OCI-LY7 (cell line): ENCODE data around the gene USP21. TPM values are rescaled to one million over a fixed set of nuclear protein-coding genes. Genes with fewer than 3 reads are reported as not detected.

ENCODE experiments used
- BruUV-seq: library from RNA; stranded (reverse); fragments of 400-500 nt; replicated peaks from 2 replicates; lab custom pipeline; 2021; lab: Mats Ljungman, UMichigan
- CTCF ChIA-PET: fragments of 300-600 bp; sonication (Branson Sonifier 250); formaldehyde crosslinking; loops from one replicate; lab custom pipeline; 2022; ENCODE audit warnings: antibody characterized with exemption; ENCODE audit not compliant: unreplicated experiment; lab: Charles Lee
- POLR2A ChIA-PET: fragments of 300-600 bp; sonication (Branson Sonifier 250); formaldehyde crosslinking; loops from one replicate; lab custom pipeline; 2022; ENCODE audit warnings: antibody characterized with exemption; lab: Charles Lee
- DNase-seq: peaks from one replicate; pipeline ENCODE4 v3.0.0-alpha.2; 2015; ENCODE audit warnings: low spot score
- H2AFZ ChIP-seq: fragments of 200-600 bp; sonication (generic), shearing (Covaris generic); 2 replicates; pipeline ENCODE4 v1.6.1; 2014; ENCODE audit warnings: mild to moderate bottlenecking, antibody characterized with exemption, low read length, moderate library complexity
- H3K27ac ChIP-seq: fragments of 200-600 bp; sonication (generic); 2 replicates; pipeline ENCODE4 v1.5.1; 2014; ENCODE audit warnings: mixed run types, low read depth, mild to moderate bottlenecking, moderate library complexity, low read length, inconsistent platforms; ENCODE audit not compliant: poor library complexity, severe bottlenecking
- H3K36me3 ChIP-seq: fragments of 200-600 bp; sonication (generic); 2 replicates; pipeline ENCODE4 v1.6.1; 2014; ENCODE audit warnings: mild to moderate bottlenecking, antibody characterized with exemption, low read length, moderate library complexity, mixed read lengths; ENCODE audit not compliant: insufficient read depth
- H3K4me1 ChIP-seq: fragments of 200-600 bp; sonication (generic); 2 replicates; pipeline ENCODE4 v1.5.1; 2014; ENCODE audit warnings: mild to moderate bottlenecking, low read length; ENCODE audit not compliant: insufficient read depth, poor library complexity, severe bottlenecking
- H3K4me2 ChIP-seq: fragments of 200-600 bp; sonication (generic); 2 replicates; pipeline ENCODE4 v1.6.1; 2014; ENCODE audit warnings: mild to moderate bottlenecking, low read length
- H3K4me3 ChIP-seq: fragments of 200-600 bp; sonication (generic); 2 replicates; pipeline ENCODE4 v1.5.1; 2014; ENCODE audit warnings: mild to moderate bottlenecking, low read depth, low read length; ENCODE audit not compliant: poor library complexity, severe bottlenecking
- H3K79me2 ChIP-seq: fragments of 200-600 bp; sonication (generic); 2 replicates; pipeline ENCODE4 v1.6.1; 2016; ENCODE audit warnings: low read depth, mild to moderate bottlenecking, low read length, moderate library complexity, mixed read lengths; ENCODE audit not compliant: insufficient read depth
- H3K9me2 ChIP-seq: fragments of 200-600 bp; sonication (generic); 2 replicates; pipeline ENCODE4 v1.6.1; 2016; ENCODE audit warnings: mild to moderate bottlenecking, low read length, mixed read lengths; ENCODE audit not compliant: insufficient read depth
- H3K9me3 ChIP-seq: fragments of 200-600 bp; sonication (generic); 2 replicates; pipeline ENCODE4 v1.6.1; 2014; ENCODE audit warnings: mild to moderate bottlenecking, mixed run types, low read length, mixed read lengths
- H4K20me1 ChIP-seq: fragments of 200-600 bp; sonication (generic); 2 replicates; pipeline ENCODE4 v1.6.1; 2014; ENCODE audit warnings: mild to moderate bottlenecking, antibody characterized with exemption, low read length, moderate library complexity, mixed read lengths; ENCODE audit not compliant: insufficient read depth
- CTCF ChIP-seq: fragments of 200-600 bp; sonication (generic); conservative IDR thresholded peaks from 2 replicates; pipeline ENCODE4 v1.5.1; 2014; ENCODE audit warnings: mild to moderate bottlenecking, antibody characterized with exemption, low read length, moderate library complexity, mixed read lengths
- EZH2phosphoT487 ChIP-seq: fragments of 200-600 bp; sonication (generic); IDR thresholded peaks from 2 replicates; pipeline ENCODE4 v1.6.1; 2018; ENCODE audit warnings: low read depth, borderline replicate concordance, mild to moderate bottlenecking, mixed run types, antibody characterized with exemption, low read length, moderate library complexity, mixed read lengths
- intact Hi-C: fragments of 100-400 bp; cut with micrococcal nuclease; formaldehyde crosslinking; loops from one replicate; pipeline ENCODE4 v1.10.0; 2022; ENCODE audit not compliant: unreplicated experiment
- total RNA-seq, 2 experiments: library from RNA; depleted of rRNA in 1 of 2; stranded (reverse); fragments of >200 nt in 1 of 2; shearing (Covaris generic) in 1 of 2; gene quantifications; 2 replicates each; pipeline ENCODE4 v1.2.3, GENCODE V29; 2014 to 2022

The USP21 gene
- total RNA-seq, 2 experiments from 2014 or later: 18.4 to 29.5 TPM

- Histone ChIP-seq H3K9me2 (no peaks in the 10 kb centered on the region), H3K79me2 (no peaks in the 10 kb centered on the region), H4K20me1 (no peaks in the 10 kb centered on the region), H3K4me3 (no peak overlapping the region), H3K27ac (no peak overlapping the region), H3K36me3 (no peaks in the 10 kb centered on the region), H3K4me2 (no peak overlapping the region), H3K4me1 (peaks cover 48% of the 10 kb centered on the region), H3K9me3 (no peaks in the 10 kb centered on the region), H2AFZ (no peak overlapping the region)
- TF ChIP-seq EZH2phosphoT487: no peak
- TF ChIP-seq CTCF: no peak
- DNase-seq: no peak
- ChIA-PET CTCF (no interaction called here), POLR2A (interaction anchor here (0.6 kb wide), 1 partner anchor 7 kb away, joined by 4 read pairs; no protein-coding TSS in a partner anchor)
- intact Hi-C loops: no loop called here
- no TSS peak for BruUV-seq
These were observed 37.5 kb downstream of the USP21 start for GRCh38 chr1:161196521-161197451.

GRCh38 chr1:161197560-161198193 is 38.4 kb downstream of the USP21 start:
- DNase-seq: no peak
- TF ChIP-seq EZH2phosphoT487 (no peak), CTCF (no peak)
- Histone ChIP-seq H3K4me1 (peaks cover 44% of the 10 kb centered on the region), H3K4me3 (no peak overlapping the region), H3K27ac (no peak overlapping the region), H3K9me2 (no peaks in the 10 kb centered on the region), H3K9me3 (no peaks in the 10 kb centered on the region), H3K4me2 (no peak overlapping the region), H2AFZ (no peak overlapping the region), H3K79me2 (peaks cover 2% of the 10 kb centered on the region; the same call in 1 of the 2 replicates), H4K20me1 (no peaks in the 10 kb centered on the region), H3K36me3 (no peaks in the 10 kb centered on the region)
- intact Hi-C loops: no loop called here
- POLR2A ChIA-PET: no interaction called here
- CTCF ChIA-PET: no interaction called here
- no TSS peak for BruUV-seq
